Neural crest cell (in vitro differentiated cells): Measurements from ENCODE around the gene EEF1E1. TPM values are rescaled to one million over a fixed set of nuclear protein-coding genes. Genes with fewer than 3 reads are reported as not detected.

Experiments
- DNase-seq: peaks from one replicate; pipeline ENCODE4 v3.0.0; 2021; ENCODE audit warnings: low read depth, mixed read lengths, low spot score
- H3K27ac Mint-ChIP-seq: one replicate; pipeline ENCODE4 v1.8.0; 2021; ENCODE audit warnings: mild to moderate bottlenecking, mixed read lengths; ENCODE audit not compliant: unreplicated experiment
- H3K27me3 Mint-ChIP-seq: 2 replicates; pipeline ENCODE4 v1.8.0; 2021; ENCODE audit warnings: low read depth, mild to moderate bottlenecking, mixed read lengths
- H3K36me3 Mint-ChIP-seq: 2 replicates; pipeline ENCODE4 v1.8.0; 2021; ENCODE audit warnings: low read depth, mild to moderate bottlenecking, mixed read lengths
- H3K4me1 Mint-ChIP-seq: 2 replicates; pipeline ENCODE4 v1.8.0; 2021; ENCODE audit warnings: mixed read lengths
- H3K4me3 Mint-ChIP-seq: one replicate; pipeline ENCODE4 v1.8.0; 2021; ENCODE audit warnings: mild to moderate bottlenecking, mixed read lengths
- H3K9me3 Mint-ChIP-seq: 2 replicates; pipeline ENCODE4 v1.8.0; 2021; ENCODE audit warnings: mixed read lengths
- CTCF ChIP-seq: fragments of 200-600 bp; sonication (generic); conservative IDR thresholded peaks from 2 replicates; pipeline ENCODE4 v1.5.0; 2021; ENCODE audit warnings: antibody characterized with exemption, mild to moderate bottlenecking
- total RNA-seq: library from RNA; stranded (reverse); gene quantifications from 2 replicates; pipeline ENCODE4 v1.2.1, GENCODE V29; 2021

The EEF1E1 gene
- total RNA-seq, 1 donor from 2014 or later: 49.9 TPM

GRCh38 chr6:8069631-8070284, 32.6 kb downstream of the EEF1E1 start:
- Mint-ChIP-seq H3K4me3 (no peak overlapping the region), H3K4me1 (peaks cover 2% of the 10 kb centered on the region), H3K36me3 (no peaks in the 10 kb centered on the region), H3K27me3 (no peaks in the 10 kb centered on the region), H3K27ac (no peak overlapping the region), H3K9me3 (no peaks in the 10 kb centered on the region)
- DNase-seq: no peak
- no peak for TF ChIP-seq CTCF

GRCh38 chr6:8069151-8069550, 33.2 kb downstream of the EEF1E1 start:
- Mint-ChIP-seq H3K27ac (no peak overlapping the region), H3K27me3 (no peaks in the 10 kb centered on the region), H3K4me1 (peaks cover 8% of the 10 kb centered on the region), H3K4me3 (no peak overlapping the region), H3K9me3 (peaks cover 2% of the 10 kb centered on the region), H3K36me3 (no peaks in the 10 kb centered on the region)
- TF ChIP-seq CTCF: no peak
- DNase-seq: no peak

- no peak overlapping the region for H3K4me3 Mint-ChIP-seq
- H3K4me1 Mint-ChIP-seq: peaks cover 14% of the 10 kb centered on the region
- H3K36me3 Mint-ChIP-seq: no peaks in the 10 kb centered on the region
- H3K27me3 Mint-ChIP-seq: no peaks in the 10 kb centered on the region
- no peak for DNase-seq
- peak; percentile 18 for TF ChIP-seq CTCF
- no peak overlapping the region for H3K27ac Mint-ChIP-seq
- peaks cover 2% of the 10 kb centered on the region for H3K9me3 Mint-ChIP-seq
Observed at GRCh38 chr6:8066108-8066507, 36.2 kb downstream of the EEF1E1 start.

GRCh38 chr6:8065519-8065911, 36.8 kb downstream of the EEF1E1 start:
- Mint-ChIP-seq H3K27ac (no peak overlapping the region), H3K4me1 (peaks cover 14% of the 10 kb centered on the region)

GRCh38 chr6:8064638-8065518, 37.5 kb downstream of the EEF1E1 start:
- Mint-ChIP-seq H3K27me3 (no peaks in the 10 kb centered on the region), H3K4me1 (peaks cover 14% of the 10 kb centered on the region), H3K36me3 (no peaks in the 10 kb centered on the region), H3K4me3 (peak overlapping the region; percentile 98), H3K9me3 (peaks cover 2% of the 10 kb centered on the region), H3K27ac (peak overlapping the region; percentile 90)
- no peak for TF ChIP-seq CTCF
- DNase-seq: no peak

More at GRCh38 chr6:8065519-8065911, 36.8 kb downstream of the EEF1E1 start:
- DNase-seq: no peak
- Mint-ChIP-seq H3K9me3 (peaks cover 2% of the 10 kb centered on the region), H3K36me3 (no peaks in the 10 kb centered on the region), H3K4me3 (no peak overlapping the region), H3K27me3 (no peaks in the 10 kb centered on the region)
- no peak for TF ChIP-seq CTCF
